Muscle of arm (tissue), 12 donors: ENCODE measurements around the gene LSMEM2. TPM values are rescaled to one million over a fixed set of nuclear protein-coding genes. Genes with fewer than 3 reads are reported as not detected.
"Not testable (repeated sequence)": the region's sequence is repeated elsewhere in the genome, so short reads cannot be mapped to it uniquely, and the experiment has no call there.

Source experiments
- DNase-seq: peaks from one replicate; pipeline ENCODE4 v3.0.0-alpha.2; 2013
- polyA plus RNA-seq, 12 donors: library from polyadenylated mRNA; unstranded; fragments of 120-200 nt; gene quantifications; one replicate each; pipeline ENCODE4 v1.2.1, GENCODE V29; 2013; ENCODE audit not compliant: insufficient read length in 12 of 12

Gene LSMEM2
- polyA plus RNA-seq, 12 donors: 8.2 to 40.8 (median 26.1) TPM; not detected in 1

DNA sequence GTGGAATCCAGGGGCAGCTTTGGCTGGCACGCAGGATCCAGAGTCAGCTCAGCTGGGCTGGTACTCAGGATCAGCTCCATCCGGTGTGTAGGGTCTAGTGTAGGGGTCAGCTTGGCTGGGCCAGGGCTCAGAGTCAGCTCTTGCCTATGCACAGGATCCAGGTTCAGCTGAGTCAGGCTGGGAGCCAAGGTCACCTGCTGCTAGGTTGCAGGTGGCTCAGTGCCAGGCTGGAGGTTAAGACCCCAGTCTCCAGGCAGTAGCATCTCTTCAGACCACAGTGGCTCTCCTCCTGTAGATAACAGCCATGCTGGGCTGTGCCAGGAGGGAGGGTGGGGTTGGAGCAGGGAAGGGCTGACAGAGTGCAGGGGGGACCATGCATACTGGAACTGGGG, 18.5 kb downstream of the LSMEM2 start:
- DNase-seq: no peak

DNA sequence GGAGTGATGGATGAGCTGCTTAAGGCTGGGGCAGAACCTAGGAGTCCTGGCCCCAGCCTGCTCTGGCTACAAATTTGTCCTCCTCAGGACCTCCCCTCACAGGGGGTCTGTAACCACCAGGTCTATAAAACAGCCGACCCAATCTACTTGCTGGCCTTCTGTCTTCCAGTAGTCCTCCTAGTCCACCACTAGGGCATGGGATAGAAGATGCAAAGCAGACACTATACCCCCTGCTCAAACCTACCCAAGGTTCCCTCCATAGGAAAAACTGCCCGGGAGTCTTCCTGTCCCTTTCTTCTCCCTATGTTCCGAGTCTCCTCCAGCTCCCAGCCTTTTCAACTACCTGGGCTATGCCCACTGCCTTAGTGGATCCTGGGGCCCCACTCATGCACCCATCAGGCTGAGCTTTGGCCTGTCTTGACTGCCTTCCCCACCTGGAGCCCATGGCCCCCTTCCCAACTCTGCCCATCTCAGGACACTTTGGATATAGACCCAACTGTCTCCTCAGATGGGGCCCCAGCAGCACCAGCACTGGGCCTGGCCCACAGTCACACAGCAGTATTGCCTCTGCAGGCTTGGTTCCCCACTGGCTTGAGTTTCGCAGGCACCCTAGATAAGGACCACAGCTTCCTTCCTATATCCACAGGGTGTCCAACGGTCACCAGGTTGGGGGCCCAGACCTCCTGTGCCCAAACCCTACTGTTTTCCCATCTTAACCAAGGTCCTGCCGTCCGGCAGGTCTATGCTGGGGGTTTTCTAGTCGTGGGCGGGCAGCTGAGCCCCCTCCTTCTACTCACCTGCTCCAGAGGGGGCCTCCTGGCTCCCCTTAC, 19.2 kb downstream of the LSMEM2 start:
- DNase-seq: no peak

DNA sequence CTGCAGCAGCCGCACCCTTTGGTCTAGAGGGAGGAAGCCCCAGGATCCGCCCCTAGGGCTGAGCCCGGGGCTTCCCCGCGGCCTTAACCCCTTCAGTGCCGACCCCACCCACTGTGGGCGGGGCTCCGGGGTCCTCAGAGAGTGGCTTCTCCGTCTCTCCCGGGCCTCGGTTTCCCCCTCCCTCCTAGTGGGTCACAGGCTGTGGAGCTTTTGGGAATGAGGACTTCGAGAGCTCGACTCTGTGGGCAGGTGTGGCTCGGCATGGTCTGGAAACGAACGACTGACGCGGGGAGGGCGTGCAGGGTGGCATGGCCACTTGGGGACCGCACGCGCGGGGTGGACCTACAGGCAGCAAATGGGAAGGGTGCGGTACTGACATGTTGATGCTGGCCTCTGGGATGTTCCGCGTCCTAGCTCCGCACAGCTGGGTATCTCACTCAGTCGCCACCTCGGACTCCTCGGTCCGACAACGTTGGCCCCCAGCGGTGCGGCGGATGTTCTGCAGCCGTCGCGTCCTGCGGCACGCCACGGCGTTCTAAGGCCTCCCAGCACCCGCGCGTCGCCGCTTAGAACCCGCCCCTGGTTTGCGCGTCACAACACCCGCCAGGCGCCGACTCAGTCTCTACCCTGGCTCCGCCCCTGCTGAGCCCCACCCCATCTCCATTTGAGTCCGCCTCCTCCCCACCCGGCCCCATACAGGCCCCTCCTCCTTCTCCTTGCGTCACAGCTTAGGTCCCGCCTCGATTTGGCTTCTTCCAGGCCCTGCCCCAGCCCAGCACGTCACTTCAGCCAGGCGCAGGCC, 20.1 kb downstream of the LSMEM2 start, which contains the start of the genes HYAL3 and NAA80:
TSS of gene HYAL3 (minus strand) at position 570 of the 802 bp plus-strand sequence. CDS start 3,803 bp downstream, outside the sequence.
TSS of gene NAA80 (minus strand) at position 570 of the 802 bp plus-strand sequence. CDS start 1,942 bp downstream, outside the sequence.
- DNase-seq: peak; percentile 100

DNA sequence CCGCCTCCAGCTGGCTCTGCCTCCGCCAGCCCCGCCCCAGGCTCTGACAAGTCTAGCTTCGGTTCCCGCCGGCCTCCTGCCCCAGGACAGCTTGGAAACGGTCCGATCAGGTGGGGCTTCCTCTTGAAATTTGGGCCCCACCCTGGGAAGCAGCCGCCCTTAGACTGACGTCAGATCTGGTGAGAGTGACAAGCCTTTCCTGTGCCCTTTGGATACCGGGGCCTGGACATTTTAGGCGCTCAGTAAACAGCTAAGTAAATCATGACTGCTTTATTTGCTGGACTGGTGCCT, 20.7 kb downstream of the LSMEM2 start:
- no peak for DNase-seq

DNA sequence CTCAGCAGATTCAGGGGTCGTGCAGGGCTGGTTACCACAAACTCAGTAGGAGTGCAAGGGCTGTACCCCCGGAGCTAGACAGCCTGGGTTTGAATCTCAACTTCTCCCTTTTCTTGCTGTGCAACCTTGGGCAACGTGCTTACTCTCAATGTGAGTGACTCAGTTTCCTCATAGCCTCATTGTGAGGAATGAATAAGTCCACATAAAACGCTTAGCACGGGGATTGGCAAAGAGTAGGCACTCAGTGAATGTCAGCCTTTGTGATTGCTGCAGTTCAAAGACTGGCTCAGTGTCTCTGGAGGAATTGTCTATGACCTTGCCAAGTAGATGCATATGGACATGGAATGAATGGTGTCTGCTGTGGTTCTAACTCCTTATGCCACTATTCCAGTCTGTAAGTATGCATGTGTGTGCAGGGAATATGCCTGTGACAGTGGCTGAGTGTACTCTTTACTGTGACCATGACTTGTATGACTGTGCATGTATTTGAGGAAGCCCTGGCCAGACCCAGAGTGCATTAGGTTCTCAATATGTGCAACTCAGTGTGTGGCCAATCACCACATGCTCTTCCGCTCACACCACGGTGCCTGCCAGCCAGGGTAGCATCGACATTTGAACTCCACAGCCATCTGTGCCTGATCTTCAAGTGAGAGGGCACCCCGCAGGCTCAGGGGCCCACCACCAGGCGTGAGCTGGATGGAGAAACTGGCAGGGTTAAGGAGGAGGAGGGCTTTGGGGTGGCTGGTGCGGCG, 21.2 kb downstream of the LSMEM2 start:
- no peak for DNase-seq

DNA sequence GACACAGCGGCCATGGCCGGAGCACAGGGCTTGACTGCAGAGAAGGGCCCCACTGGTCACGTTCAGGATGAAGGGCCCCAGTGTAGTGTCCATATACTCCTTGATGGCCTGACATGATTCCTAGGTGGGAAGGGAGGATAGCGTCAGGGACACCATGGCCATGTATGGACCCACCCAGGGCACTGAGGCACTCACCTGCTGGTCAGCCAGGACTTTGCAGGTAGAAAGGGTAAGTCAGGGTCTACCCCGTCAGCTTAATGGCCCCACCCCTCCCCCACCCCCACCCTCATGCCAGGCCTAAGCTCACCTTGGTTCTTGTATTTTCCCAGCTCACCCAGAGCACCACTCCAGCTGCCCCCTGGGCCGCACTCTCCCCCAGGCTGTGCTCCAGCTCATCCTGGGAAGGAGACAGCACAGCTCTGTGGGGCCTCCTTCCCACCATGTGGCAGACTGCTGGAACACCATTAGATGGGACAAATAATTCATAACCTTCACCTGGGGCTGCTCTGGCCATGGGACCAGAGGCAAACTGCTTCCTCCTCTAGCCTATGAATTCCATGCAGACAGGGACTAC, 21.9 kb downstream of the LSMEM2 start:
- DNase-seq: no peak

DNA sequence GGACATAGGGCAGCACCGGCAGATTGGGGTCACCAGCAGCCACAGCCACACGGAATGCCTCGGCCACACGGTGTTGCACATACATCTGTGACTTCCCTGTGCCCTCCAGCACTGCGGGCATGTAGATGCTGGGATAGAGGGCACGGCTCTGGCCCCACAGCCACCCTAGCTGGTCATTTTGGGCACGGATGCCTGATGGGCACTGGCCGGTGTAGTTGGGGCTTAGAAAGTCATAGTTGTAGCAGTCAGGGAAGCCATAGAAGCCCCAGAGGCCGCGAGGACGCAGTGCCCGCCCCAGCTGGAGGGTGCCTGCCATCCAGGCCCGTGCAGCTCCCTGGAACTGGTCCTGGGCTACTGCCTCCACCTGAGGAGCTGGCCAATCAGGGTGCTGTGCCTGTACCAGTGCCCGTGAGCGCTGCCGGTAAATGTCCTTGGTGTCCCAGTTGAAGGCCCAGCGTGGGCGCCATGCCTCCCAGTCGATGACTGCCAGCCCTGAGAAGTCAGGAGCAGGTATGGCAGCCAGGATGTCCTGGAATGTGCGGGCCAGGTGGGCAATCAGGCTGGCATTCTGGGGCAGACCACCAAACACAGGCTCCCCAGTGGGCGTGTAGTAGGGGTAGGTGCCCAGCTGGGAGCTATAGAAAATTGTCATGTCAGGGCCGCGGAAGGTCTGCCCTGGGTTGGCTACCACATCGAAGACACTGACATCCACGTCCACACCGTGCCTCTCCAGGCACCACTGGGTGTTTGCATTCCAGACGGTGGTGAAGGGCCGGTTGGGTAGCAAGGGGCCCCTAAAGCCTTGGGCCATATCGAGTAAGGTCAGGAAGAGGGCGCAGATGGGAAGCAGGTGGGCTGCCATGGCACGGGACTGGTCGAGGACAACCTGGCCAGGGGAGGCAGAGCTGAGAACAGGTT, 23.5 kb downstream of the LSMEM2 start:
- no peak for DNase-seq

DNA sequence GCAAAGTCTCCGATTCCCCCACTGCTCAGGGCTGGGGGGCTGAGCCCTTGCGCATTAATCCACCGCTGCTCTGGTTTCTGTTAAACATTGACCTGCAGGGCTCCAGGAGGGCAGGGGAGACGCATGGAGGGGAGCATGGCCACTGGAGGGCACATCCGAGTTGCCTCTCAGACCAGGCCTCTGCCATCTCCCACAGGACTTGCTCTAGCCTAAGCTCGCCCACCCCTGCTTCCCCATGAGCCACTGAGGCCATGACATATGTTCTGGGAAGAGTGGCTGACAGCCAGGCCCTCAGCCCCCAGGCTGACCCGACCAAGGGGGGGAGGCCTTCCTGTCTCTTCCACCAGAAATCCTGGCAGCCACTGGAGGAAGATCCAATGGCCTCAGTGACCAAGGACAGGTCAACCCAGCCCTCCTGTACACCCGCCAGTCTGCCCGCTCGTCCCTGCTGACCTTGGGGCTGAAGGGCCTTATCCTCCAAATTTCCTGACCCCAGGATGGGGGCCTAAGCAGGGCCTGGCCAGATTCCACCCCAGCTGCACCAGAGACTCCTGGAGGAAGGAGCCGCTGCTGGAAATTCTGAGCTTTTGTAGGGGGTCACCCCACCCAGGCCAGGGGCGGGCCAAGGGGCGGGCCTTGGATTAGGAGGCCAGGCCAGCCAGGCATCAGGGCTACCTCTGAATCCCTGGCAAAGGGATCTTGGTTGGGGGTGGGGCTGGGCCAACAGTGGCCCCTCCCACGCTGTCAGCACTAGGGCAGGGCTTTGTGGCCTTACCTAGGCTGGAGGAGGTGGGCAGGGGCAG, 24.3 kb downstream of the LSMEM2 start, which contains the start of gene HYAL1:
TSS of gene HYAL1 (minus strand) at position 562 of the 803 bp plus-strand sequence. CDS start 618 bp downstream, outside the sequence.
- no peak for DNase-seq

DNA sequence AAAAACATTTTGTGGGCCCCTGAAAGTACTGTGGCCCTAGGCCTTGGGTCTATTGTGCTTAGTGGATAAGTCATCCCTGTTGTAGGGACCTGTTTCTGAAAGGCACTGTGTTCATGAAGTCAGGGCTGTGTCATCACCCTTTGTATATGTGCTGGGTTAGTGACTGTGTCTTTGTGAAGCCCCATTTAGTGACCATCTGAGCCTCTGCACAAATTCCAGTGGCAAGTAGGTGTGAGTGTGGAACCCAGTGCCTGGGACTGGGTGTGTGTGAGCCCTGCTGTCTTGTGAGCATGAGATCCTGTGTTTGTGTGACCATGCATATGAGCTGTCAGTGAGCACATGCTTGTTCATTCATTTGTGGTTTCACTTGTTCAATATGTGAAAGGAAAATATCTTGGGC, 25.7 kb downstream of the LSMEM2 start:
- DNase-seq: no peak

- DNase-seq: not testable (repeated sequence)
Observed at GRCh38 chr3:50312041-50312440, 33.2 kb downstream of the LSMEM2 start.

GRCh38 chr3:50314342-50314741, 35.5 kb downstream of the LSMEM2 start:
- no peak for DNase-seq

- no peak for DNase-seq
Observed at GRCh38 chr3:50314816-50315215, 35.9 kb downstream of the LSMEM2 start.

DNA sequence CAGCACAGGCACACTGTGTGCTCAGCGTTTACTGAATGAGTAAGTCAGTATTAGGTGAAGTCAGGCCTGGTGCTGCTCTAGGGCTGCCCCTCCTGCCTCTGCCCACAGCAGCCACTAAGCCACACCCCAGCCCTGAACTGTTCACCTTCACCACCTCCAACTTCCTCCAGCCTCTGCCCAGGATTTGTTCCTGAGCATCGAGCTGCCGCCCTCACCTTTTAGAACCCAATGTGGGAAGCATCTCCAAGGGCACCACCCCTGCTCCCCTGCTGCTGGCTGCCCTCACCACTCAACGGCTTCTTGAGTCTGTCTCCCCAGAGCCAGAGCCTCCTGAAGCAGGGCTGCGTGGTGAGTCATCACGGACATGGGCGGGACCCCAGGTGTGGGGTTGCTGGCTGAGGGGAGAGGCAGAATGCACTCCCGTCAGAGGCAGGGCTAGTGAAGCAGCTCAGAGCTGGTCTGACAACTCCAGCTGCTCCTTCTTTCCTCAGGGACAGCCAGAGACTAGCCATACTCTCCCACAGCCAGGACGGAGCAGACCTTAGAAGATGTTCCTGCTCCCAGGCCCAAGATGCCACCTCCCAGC, 37.9 kb downstream of the LSMEM2 start:
- DNase-seq: no peak

- DNase-seq: no peak
Observed at GRCh38 chr3:50317300-50317699, 38.4 kb downstream of the LSMEM2 start.

GRCh38 chr3:50318163-50318562, 39.3 kb downstream of the LSMEM2 start:
- no peak for DNase-seq

DNA sequence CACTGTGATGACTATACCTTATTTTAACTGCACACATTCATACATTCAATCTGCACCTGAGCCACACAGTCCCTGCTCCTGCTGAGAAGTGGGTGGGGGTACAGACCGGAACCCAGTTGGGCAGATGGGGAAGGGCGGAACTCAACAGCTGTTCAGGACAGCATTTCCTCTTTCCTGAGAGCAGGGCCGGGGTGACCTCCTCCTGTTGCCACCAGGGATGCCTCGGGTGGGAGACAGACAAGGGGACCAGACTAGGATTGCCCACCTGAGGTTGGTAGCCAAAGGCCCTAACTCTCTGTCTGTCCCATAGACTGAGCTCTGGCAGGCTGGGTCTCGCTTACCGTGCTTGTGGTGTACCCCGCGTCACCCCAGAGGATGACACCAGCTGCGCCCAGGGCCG, 39.7 kb downstream of the LSMEM2 start:
- DNase-seq: no peak

DNA sequence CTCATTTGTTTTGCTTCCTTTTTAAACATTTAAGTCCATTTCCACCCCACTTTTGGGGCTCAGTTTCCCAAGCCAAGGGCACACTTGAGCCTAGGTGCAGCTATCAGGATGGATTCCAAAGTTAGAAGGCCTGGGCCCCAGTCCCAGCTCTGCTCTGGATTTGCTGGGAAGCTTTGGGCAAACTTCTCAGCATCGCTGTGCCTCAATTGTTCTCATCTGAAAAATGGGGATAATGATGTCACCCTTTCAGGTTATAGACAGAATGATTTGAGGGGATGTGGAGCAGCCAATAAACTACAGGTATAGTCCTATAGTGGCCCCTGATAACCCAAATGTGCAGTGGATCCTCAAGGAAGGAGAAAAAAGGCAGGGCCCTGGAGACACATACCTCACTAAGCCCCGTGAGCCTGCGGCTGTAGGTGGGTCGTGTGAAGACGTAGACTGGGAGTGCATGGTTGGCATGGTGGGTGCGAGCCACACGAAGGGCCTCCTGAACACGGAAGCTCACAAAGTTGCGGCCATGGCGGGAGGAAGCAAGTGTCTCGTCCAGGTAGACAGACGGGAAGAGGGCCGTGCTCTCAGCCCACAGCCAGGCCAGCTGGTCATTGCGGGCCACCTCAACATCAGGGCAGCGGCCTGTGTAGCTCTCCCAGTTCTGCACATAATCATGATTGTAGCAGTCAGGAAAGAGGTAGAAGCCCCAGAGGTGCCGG, 40.5 kb downstream of the LSMEM2 start:
- DNase-seq: no peak

- DNase-seq: no peak
Observed at GRCh38 chr3:50319894-50320625, 41.2 kb downstream of the LSMEM2 start.
